IMR-90 (cell line): Measurements from ENCODE around the gene NARF.

Experiments used
- BHLHE40 ChIP-seq: fragments of 150-350 bp; IDR thresholded peaks from 2 replicates; pipeline ENCODE4 v1.6.1; 2016; ENCODE audit warnings: mild to moderate bottlenecking, low read depth, low read length
- CTCF ChIP-seq: conservative IDR thresholded peaks from 2 replicates; pipeline ENCODE4 v1.5.1; 2012; ENCODE audit warnings: mild to moderate bottlenecking, low read depth, low read length, improper control_type of control experiment
- FOS ChIP-seq: fragments of 150-350 bp; IDR thresholded peaks from 2 replicates; pipeline ENCODE4 v1.6.1; 2016; ENCODE audit warnings: low read depth, low read length
- MAFK ChIP-seq: IDR thresholded peaks from 2 replicates; pipeline ENCODE4 v1.6.1; 2012; ENCODE audit warnings: low read depth, low read length, improper control_type of control experiment
- POLR2A ChIP-seq: IDR thresholded peaks from 2 replicates; pipeline ENCODE4 v1.6.1; 2012; ENCODE audit warnings: mild to moderate bottlenecking, low read depth, low read length
- RAD21 ChIP-seq: IDR thresholded peaks from 2 replicates; pipeline ENCODE4 v1.6.1; 2012; ENCODE audit warnings: low read length, improper control_type of control experiment
- RCOR1 ChIP-seq: IDR thresholded peaks from 2 replicates; pipeline ENCODE4 v1.6.1; 2012; ENCODE audit warnings: mild to moderate bottlenecking, low read length, improper control_type of control experiment; ENCODE audit not compliant: insufficient replicate concordance
- SMC3 ChIP-seq: fragments of 150-350 bp; IDR thresholded peaks from 2 replicates; pipeline ENCODE4 v1.6.1; 2016; ENCODE audit warnings: low read depth, mild to moderate bottlenecking, antibody characterized with exemption, low read length, moderate library complexity
- TF ChIP-seq, protein P1 (sequence below): fragments of 150-350 bp; IDR thresholded peaks from 2 replicates; pipeline ENCODE4 v1.6.1; 2017; ENCODE audit warnings: mild to moderate bottlenecking, antibody characterized with exemption, low read length, low read depth
- TF ChIP-seq, protein P2 (sequence below): fragments of 150-350 bp; IDR thresholded peaks from 2 replicates; pipeline ENCODE4 v1.6.1; 2016; ENCODE audit warnings: low read depth, mild to moderate bottlenecking, low read length, moderate library complexity, borderline replicate concordance

DNA sequence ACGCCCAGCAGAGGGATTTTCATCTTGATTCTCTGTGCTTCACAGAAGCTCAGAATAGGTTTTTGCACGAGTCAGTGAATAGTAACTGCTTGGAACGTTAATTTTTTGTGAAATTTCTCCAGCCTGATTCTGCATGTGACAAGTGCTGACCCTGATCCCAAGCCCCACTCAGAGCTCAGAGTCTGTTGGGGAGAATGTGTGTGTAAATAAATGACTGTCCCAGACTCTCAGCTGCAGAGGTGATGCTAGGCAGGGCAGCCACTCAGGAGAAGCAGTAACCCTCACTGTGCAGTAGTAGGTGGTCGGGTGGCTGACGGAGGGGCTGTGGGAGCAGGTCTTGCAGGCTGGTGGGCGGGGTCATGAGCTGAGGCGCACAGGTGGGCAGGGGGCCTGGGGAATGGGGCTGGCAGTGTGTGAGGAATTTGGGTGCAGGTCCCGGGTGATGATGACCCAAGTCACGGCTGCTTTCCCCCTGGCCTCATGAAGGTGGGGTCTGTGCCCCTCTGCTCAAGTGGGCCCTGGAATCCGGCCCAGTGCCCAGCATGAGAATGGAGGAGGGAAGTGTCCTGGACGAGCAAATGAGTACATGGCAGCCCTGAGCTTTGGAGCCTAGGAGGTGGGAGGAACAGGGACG is 44.7 kb downstream of the NARF start:
- TF ChIP-seq CTCF (no peak), POLR2A (no peak), MAFK (no peak), SMC3 (no peak), RCOR1 (no peak), RAD21 (no peak), BHLHE40 (no peak), FOS (no peak)
- TF ChIP-seq, protein P1, sequence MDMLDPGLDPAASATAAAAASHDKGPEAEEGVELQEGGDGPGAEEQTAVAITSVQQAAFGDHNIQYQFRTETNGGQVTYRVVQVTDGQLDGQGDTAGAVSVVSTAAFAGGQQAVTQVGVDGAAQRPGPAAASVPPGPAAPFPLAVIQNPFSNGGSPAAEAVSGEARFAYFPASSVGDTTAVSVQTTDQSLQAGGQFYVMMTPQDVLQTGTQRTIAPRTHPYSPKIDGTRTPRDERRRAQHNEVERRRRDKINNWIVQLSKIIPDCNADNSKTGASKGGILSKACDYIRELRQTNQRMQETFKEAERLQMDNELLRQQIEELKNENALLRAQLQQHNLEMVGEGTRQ, result no peak
- TF ChIP-seq, protein P2, sequence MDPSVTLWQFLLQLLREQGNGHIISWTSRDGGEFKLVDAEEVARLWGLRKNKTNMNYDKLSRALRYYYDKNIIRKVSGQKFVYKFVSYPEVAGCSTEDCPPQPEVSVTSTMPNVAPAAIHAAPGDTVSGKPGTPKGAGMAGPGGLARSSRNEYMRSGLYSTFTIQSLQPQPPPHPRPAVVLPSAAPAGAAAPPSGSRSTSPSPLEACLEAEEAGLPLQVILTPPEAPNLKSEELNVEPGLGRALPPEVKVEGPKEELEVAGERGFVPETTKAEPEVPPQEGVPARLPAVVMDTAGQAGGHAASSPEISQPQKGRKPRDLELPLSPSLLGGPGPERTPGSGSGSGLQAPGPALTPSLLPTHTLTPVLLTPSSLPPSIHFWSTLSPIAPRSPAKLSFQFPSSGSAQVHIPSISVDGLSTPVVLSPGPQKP, result no peak
